Mucosa of rectum (tissue), 2 donors: ENCODE results near the gene BEAN1.

ENCODE experiments used
- H3K27ac ChIP-seq, 2 donors: one replicate each; pipeline ENCODE4 v1.7.0; 2013; ENCODE audit warnings: inconsistent platforms in 2 of 2, low read depth in 2 of 2, low read length in 2 of 2
- H3K27me3 ChIP-seq, 2 donors: one replicate each; pipeline ENCODE4 v1.7.0; 2013; ENCODE audit warnings: low read length in 2 of 2; ENCODE audit not compliant: control insufficient read depth in 2 of 2, insufficient read depth in 2 of 2
- H3K36me3 ChIP-seq, 2 donors: one replicate each; pipeline ENCODE4 v1.7.0; 2013; ENCODE audit warnings: low read length in 2 of 2; ENCODE audit not compliant: control insufficient read depth in 2 of 2, insufficient read depth in 2 of 2
- H3K4me1 ChIP-seq, 2 donors: one replicate each; pipeline ENCODE4 v1.7.0; 2013; ENCODE audit warnings: low read length in 2 of 2, mild to moderate bottlenecking in 1 of 2; ENCODE audit not compliant: control insufficient read depth in 2 of 2, insufficient read depth in 2 of 2
- H3K4me3 ChIP-seq, 2 donors: one replicate each; pipeline ENCODE4 v1.7.0; 2013; ENCODE audit warnings: low read length in 2 of 2
- H3K9ac ChIP-seq, 2 donors: one replicate each; pipeline ENCODE4 v1.7.0; 2013; ENCODE audit warnings: low read length in 2 of 2, low read depth in 1 of 2, mild to moderate bottlenecking in 1 of 2
- H3K9me3 ChIP-seq, 2 donors: one replicate each; pipeline ENCODE4 v1.7.0; 2013; ENCODE audit warnings: low read length in 2 of 2; ENCODE audit not compliant: control insufficient read depth in 2 of 2
- donor health status: healthy.
- donor health status: Normal muscosa, but diverticular disease.

The BEAN1 gene

DNA sequence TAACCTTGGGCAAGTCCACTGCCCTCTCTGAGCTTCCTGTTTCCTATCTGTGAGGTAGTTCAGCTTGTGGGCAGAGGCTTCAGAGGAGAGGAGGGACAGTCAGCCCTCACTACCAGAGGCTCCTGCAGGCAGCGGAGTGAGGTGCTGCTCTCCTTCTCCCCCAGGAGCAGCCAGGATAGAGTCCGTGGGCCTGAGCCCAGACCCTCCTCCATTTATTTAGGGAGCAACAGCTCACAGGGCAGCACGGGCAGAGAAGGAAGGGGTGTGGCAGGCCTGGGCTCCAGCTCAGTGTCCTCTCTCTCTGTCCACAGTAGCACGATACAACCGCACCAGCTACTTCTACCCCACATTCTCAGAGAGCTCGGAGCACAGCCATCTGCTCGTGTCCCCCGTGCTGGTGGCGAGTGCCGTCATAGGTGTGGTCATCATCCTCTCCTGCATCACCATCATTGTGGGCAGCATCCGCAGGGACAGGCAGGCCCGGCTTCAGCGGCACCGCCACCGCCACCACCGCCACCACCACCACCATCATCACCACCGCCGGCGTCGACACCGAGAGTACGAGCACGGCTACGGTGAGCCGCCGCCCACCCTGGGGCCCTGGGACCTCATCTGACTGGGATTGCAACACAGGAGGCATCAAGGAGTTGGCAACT is 42.3 kb downstream of the BEAN1 start:
- H3K36me3 ChIP-seq: no peaks in the 10 kb centered on the region
- H3K9ac ChIP-seq: no peak overlapping the region
- no peaks in the 10 kb centered on the region for H3K9me3 ChIP-seq
- H3K4me3 ChIP-seq: no peak overlapping the region
- H3K27ac ChIP-seq: no peak overlapping the region
- peaks cover 0 to 4% of the 10 kb centered on the region in 2 donors for H3K27me3 ChIP-seq
- no peaks in the 10 kb centered on the region for H3K4me1 ChIP-seq

DNA sequence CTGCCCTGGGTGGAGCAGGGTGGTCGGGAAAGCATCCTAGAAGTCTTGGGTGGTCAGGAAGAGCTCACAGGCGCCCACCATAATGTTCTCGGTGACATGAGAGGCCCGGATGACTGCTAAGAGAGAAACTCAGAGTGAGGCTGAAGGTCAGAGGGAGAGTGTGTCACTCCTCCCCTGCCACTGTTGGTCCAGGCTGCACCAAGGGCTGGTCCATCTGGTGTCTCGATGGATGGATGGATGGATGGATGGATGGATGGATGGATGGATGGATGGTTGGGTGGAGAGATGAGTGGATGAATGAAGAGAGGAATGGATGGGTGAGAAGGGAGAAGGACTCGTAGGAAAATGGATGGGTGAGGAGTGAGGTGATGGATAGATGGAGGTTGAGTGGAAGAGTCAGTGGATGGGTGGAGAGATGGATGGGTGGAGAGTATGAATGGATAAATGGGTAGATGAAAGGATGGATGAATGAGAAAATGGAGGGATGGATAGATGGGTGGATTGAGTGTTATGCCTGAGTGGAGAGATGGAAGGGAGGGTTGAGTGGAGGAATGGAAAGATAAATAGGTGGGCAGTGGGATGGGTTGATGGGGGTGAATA is 43.0 kb downstream of the BEAN1 start:
- H3K27me3 ChIP-seq: peaks cover 0 to 4% of the 10 kb centered on the region in 2 donors
- no peak overlapping the region for H3K27ac ChIP-seq
- no peak overlapping the region for H3K9ac ChIP-seq
- no peaks in the 10 kb centered on the region for H3K36me3 ChIP-seq
- no peaks in the 10 kb centered on the region for H3K4me1 ChIP-seq
- H3K9me3 ChIP-seq: no peaks in the 10 kb centered on the region
- no peak overlapping the region for H3K4me3 ChIP-seq

DNA sequence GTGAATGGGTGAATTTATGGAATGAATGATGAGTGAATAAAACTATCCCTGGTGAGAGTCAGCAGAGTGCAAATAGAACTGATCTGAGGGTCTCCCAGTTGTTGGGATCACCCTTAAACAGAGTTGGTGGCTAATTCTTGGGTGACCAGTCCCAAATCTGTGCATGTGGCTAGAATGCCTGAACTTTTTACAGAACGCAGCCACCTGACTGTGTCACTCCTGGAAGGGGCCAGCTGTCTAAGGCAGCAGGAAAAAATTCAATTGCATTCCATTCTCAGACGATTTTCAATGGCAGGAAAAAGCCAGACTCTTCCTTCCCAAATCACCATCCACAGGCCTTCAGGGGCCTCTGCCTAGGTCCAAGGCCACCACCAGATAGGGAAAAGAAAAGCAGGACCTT is 43.5 kb downstream of the BEAN1 start:
- Histone ChIP-seq H3K4me1 (no peaks in the 10 kb centered on the region), H3K4me3 (no peak overlapping the region), H3K9me3 (no peaks in the 10 kb centered on the region), H3K36me3 (no peaks in the 10 kb centered on the region), H3K27ac (no peak overlapping the region), H3K9ac (no peak overlapping the region), H3K27me3 (peaks cover 0 to 4% of the 10 kb centered on the region in 2 donors)

DNA sequence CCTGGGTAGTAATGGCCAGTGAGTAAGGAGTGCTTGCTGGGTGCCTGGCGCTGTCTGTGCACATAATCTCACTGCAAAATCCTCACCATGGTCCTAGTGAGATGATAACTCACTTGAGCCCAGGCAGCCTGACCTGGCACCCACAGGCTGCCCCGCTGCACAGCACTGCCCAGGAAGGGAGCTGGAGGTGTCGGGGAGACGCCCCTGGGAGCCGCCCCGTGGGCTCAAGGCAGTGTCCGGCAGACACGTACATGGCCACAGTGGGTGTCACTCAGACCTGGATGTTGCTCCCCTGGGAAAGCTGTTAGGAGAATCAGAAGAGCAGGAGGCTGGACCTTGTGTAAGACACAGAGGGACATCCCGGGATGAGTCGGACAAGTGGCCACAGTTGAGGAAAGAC is 44.2 kb downstream of the BEAN1 start:
- no peaks in the 10 kb centered on the region for H3K36me3 ChIP-seq

DNA sequence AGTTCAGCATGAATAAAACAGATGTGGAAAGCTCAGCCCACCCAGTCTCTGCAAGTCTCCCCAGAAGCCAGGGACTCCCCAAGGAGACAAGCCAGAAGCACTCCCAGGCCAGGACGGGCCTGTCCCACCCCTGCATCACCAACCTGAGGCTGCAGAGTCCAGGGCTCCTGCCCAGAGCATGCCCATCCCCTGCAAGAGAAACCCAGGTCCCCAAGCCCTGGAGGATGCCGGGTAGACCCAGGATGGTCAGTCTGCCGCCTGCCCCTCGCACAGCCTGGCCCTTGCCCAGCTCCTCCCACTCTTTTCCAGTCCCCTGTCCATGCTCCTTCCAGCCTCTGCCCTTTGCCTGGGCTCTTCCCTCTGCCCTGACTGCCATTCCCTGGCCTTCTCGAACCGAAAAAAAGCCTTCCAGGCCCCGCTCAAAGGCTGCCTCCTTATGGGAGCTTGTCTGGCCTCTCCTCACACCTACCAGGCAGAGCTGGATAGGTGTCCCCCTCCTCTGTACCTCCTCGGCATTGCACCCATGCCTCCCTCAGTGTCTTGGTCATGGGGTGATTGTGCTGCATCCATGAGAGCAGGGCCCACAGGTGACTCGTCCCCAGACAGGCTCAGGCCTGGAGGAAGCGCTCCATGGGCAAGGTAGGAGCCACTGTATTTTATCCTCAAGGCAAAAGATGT is 44.8 kb downstream of the BEAN1 start:
- H3K4me3 ChIP-seq: no peak overlapping the region
- no peaks in the 10 kb centered on the region for H3K4me1 ChIP-seq
- peaks cover 0 to 6% of the 10 kb centered on the region in 2 donors for H3K27me3 ChIP-seq
- H3K9me3 ChIP-seq: no peaks in the 10 kb centered on the region
- no peaks in the 10 kb centered on the region for H3K36me3 ChIP-seq
- H3K9ac ChIP-seq: no peak overlapping the region
- no peak overlapping the region for H3K27ac ChIP-seq

More for the DNA sequence above, 44.2 kb downstream of the BEAN1 start:
- peaks cover 0 to 4% of the 10 kb centered on the region in 2 donors for H3K27me3 ChIP-seq
- no peaks in the 10 kb centered on the region for H3K4me1 ChIP-seq
- H3K27ac ChIP-seq: no peak overlapping the region
- no peak overlapping the region for H3K9ac ChIP-seq
- H3K9me3 ChIP-seq: no peaks in the 10 kb centered on the region
- no peak overlapping the region for H3K4me3 ChIP-seq

DNA sequence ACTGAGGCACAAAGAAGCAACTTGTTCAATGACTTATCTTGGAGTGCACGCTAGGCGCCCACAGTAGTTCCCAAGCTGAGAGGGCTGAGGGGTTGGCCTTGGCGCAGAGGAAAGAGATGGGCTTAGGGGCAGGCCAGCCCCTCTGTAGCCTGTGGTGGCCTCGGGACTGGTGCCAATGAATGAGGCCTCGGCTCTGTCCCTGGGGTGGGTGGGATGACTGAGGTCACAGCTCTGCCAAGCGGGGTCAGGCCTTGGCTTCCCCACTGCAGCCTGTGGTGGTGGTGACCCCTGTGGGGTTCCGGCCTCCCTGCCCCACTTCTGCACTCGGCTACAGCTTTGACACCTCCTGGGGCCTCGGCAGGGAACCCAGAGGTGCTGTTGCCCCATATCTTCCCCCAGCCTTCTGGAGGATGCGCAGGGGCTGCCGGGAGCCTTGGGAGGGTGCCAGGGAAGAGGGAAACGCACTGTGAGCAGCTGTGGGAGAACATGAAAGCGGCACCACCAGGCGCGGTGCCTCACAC is 46.0 kb downstream of the BEAN1 start:
- no peaks in the 10 kb centered on the region for H3K4me1 ChIP-seq
- no peaks in the 10 kb centered on the region for H3K9me3 ChIP-seq
- no peak overlapping the region for H3K9ac ChIP-seq
- no peak overlapping the region for H3K27ac ChIP-seq
- H3K36me3 ChIP-seq: no peaks in the 10 kb centered on the region
- H3K4me3 ChIP-seq: no peak overlapping the region
- peaks cover 0 to 6% of the 10 kb centered on the region in 2 donors for H3K27me3 ChIP-seq

DNA sequence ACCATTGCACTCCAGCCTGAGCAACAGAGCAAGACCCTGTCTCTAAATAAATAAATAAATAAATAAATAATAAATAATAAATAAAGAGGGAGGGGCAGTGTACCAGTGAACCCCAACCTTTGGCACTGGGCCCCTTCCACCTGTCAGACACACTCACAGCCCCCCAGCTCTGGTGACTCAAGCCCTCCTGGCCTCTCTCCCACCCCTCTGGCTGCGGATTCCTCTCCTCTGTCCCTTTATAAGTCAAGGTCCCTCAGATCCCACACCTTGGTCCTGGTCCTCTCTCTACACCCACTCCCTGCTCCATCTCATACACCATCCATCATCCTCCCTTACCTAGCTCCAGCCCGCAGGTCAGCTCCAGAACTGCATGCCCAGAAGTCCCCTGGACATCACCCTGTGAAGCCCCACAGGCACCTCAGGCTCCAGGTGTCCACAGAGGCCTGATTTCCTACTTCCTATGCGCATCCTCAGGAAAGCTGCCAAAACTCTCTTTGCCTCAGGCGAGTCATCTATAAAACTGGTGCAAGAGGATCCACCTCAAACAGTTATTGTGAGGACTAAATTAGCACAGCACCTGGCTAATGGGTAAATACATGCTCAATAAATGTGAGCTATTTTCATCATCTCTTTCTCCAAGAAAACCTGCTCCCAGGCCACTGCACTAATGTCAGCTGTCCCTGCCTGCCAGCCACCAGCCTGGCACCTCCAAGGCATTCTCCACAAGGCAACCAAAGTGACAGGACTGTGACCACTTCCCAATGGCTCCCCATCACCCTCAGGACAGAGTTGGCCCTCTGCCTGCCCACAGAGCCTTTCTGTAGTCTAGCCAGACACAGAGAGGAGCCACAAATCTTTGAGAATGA is 46.8 kb downstream of the BEAN1 start:
- H3K36me3 ChIP-seq: no peaks in the 10 kb centered on the region
- no peak overlapping the region for H3K27ac ChIP-seq
- no peak overlapping the region for H3K9ac ChIP-seq
- peaks cover 0 to 6% of the 10 kb centered on the region in 2 donors for H3K27me3 ChIP-seq
- H3K4me1 ChIP-seq: no peaks in the 10 kb centered on the region
- no peak overlapping the region for H3K4me3 ChIP-seq
- no peaks in the 10 kb centered on the region for H3K9me3 ChIP-seq

DNA sequence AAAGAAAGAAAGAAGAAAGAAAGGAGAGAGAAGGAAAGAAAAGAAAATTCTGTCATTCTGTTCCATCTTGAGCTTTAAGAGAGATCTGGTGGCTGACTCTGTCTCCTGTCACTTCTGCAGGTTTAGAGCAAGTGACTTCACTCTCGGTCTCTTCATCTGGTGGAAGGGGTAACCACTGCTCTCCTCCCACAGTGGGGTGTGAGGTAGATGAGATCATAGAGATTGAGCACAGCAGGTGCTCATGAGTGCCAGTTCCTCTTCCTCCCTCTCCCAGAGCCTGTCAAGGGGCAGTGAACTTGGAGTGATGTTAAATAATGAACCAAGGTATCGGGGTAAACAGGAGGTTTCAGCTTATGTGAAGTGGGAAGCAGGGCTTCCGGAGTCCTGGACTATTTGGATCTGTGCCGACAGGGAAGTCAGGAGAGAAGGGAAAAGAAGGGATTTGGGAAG is 47.7 kb downstream of the BEAN1 start:
- no peak overlapping the region for H3K9ac ChIP-seq

DNA sequence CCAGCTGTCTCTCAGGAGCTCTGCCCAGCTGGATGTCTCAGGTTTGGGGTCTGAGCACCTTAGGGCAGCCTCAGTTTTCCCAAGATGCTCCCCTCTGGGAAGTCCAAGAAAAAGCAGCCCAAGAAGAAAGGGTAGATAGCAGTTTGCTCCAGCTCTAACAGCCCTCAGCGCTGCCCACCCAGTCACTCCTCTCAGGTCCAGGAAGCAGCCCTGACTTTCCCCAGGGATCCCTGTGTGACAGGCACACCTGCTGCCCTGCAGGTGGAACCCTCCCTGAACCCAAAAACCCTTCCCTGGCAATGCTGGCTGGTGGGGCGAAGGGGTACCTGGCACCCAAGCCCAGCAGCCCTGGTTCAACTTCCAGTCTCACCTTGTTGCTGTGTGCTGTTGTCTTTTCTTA is 48.1 kb downstream of the BEAN1 start:
- no peak overlapping the region for H3K27ac ChIP-seq
- no peaks in the 10 kb centered on the region for H3K9me3 ChIP-seq
- H3K4me3 ChIP-seq: no peak overlapping the region
- H3K27me3 ChIP-seq: peaks cover 0 to 2% of the 10 kb centered on the region in 2 donors
- no peak overlapping the region for H3K9ac ChIP-seq
- H3K36me3 ChIP-seq: no peaks in the 10 kb centered on the region
- H3K4me1 ChIP-seq: no peaks in the 10 kb centered on the region

More for the DNA sequence above, 47.7 kb downstream of the BEAN1 start:
- Histone ChIP-seq H3K36me3 (no peaks in the 10 kb centered on the region), H3K27me3 (peaks cover 0 to 2% of the 10 kb centered on the region in 2 donors), H3K4me3 (no peak overlapping the region), H3K27ac (no peak overlapping the region), H3K9me3 (no peaks in the 10 kb centered on the region), H3K4me1 (no peaks in the 10 kb centered on the region)
